ENCODE measurements around the gene STK32B.

GRCh38 chr4:5158825-5159224, 107.5 kb downstream of the STK32B start:
- TF ChIP-seq CTCF (IDR thresholded peaks at IDR 0.05) (no peak), YY1 (IDR thresholded peaks at IDR 0.05; ENCODE audit: low read depth) (no peak), POLR2AphosphoS5 (IDR thresholded peaks at IDR 0.05; ENCODE audit: low read depth, low read length) (no peak), RXRA (IDR thresholded peaks at IDR 0.05; ENCODE audit: borderline replicate concordance, low read depth) (no peak)
- TF ChIP-seq, protein P1, sequence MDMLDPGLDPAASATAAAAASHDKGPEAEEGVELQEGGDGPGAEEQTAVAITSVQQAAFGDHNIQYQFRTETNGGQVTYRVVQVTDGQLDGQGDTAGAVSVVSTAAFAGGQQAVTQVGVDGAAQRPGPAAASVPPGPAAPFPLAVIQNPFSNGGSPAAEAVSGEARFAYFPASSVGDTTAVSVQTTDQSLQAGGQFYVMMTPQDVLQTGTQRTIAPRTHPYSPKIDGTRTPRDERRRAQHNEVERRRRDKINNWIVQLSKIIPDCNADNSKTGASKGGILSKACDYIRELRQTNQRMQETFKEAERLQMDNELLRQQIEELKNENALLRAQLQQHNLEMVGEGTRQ (IDR thresholded peaks at IDR 0.05; ENCODE audit: borderline replicate concordance, low read depth, low read length) = no peak

Data from SK-N-SH (cell line).